ENCODE data around the gene EHMT1.

DNA sequence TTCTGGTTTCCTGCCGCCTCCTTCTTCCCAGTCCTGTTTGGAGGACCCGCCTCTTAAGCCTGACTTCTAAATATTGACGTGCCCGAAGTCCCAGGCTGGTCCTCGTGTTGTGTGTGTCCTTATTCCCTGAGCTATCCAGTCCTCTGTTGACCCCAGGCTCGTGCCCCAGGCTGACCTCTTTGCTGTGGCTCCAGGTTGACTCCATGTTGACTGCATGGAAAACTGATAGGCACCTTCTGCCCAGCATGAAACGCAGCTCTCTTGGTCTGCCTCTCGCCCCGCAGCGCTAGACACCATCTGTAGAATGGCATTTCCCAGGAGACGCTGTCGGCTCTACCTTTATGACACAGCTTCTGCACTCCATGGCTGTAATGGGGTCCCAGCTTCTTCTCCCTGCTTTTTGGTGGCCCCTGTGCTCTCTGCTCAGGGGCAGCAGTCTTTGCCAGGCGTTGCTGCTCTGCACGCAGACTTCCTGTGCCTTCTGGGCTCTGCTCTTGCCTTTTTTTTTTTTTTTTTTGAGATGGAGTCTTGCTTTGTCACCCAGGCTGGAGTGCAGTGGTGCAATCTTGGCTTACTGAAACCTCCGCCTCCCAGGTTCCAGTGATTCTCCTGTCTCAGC is 28.4 kb downstream of the EHMT1 start:
- TF ChIP-seq, protein P1, sequence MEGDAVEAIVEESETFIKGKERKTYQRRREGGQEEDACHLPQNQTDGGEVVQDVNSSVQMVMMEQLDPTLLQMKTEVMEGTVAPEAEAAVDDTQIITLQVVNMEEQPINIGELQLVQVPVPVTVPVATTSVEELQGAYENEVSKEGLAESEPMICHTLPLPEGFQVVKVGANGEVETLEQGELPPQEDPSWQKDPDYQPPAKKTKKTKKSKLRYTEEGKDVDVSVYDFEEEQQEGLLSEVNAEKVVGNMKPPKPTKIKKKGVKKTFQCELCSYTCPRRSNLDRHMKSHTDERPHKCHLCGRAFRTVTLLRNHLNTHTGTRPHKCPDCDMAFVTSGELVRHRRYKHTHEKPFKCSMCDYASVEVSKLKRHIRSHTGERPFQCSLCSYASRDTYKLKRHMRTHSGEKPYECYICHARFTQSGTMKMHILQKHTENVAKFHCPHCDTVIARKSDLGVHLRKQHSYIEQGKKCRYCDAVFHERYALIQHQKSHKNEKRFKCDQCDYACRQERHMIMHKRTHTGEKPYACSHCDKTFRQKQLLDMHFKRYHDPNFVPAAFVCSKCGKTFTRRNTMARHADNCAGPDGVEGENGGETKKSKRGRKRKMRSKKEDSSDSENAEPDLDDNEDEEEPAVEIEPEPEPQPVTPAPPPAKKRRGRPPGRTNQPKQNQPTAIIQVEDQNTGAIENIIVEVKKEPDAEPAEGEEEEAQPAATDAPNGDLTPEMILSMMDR (conservative IDR thresholded peaks at IDR 0.05) = no peak
- TF ChIP-seq ZFX (IDR thresholded peaks at IDR 0.05) = no peak

Data from C4-2B (cell line).